Measurements from ENCODE around the gene CALB2.

DNA sequence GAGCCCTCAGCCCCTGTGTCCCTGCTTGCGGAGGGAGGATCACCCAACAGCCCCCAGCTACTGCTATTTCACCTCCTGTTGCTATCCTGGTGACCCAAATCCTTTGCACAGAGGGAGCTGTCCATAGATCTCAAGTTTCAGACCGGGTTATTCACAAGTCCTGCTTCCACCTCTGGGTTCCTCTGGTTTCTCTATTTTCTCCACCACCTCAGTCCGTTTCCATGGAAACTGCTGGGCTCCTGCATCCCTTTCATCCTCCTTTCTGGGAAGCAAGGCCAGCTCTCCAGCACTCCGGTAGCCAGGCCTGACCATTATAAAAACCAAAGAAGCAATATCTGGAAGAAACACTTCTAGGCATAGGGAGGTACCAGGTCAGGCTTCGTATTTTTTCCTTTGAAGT lies 4.8 kb upstream of the CALB2 start:
- TF ChIP-seq, protein P1, sequence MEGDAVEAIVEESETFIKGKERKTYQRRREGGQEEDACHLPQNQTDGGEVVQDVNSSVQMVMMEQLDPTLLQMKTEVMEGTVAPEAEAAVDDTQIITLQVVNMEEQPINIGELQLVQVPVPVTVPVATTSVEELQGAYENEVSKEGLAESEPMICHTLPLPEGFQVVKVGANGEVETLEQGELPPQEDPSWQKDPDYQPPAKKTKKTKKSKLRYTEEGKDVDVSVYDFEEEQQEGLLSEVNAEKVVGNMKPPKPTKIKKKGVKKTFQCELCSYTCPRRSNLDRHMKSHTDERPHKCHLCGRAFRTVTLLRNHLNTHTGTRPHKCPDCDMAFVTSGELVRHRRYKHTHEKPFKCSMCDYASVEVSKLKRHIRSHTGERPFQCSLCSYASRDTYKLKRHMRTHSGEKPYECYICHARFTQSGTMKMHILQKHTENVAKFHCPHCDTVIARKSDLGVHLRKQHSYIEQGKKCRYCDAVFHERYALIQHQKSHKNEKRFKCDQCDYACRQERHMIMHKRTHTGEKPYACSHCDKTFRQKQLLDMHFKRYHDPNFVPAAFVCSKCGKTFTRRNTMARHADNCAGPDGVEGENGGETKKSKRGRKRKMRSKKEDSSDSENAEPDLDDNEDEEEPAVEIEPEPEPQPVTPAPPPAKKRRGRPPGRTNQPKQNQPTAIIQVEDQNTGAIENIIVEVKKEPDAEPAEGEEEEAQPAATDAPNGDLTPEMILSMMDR (conservative IDR thresholded peaks at IDR 0.05; ENCODE audit: low read length) = no peak
- TF ChIP-seq EZH2phosphoT487 (IDR thresholded peaks at IDR 0.05; ENCODE audit: borderline replicate concordance, low read depth, low read length) = no peak
